SK-N-SH (cell line): ENCODE data around the gene ANKRD60. TPM values are rescaled to one million over a fixed set of nuclear protein-coding genes. Genes with fewer than 3 reads are reported as not detected.

ENCODE experiments used
- CTCF ChIA-PET: fragments of 300-600, 350-600 bp; formaldehyde crosslinking; extraction: SDS; loops from one replicate; lab custom pipeline; 2021; lab: Yijun Ruan, JAX
- POLR2A ChIA-PET: fragments of 350-600 bp; sonication (Branson Sonifier 250); formaldehyde crosslinking; extraction: SDS; loops from one replicate; lab custom pipeline; 2020; ENCODE audit warnings: antibody characterized with exemption, inconsistent platforms; lab: Yijun Ruan, JAX
- DNase-seq: peaks from one replicate; pipeline ENCODE4 v3.0.0; 2012
- H2AFZ ChIP-seq: fragments of 200-600 bp; sonication (generic); 2 replicates; pipeline ENCODE4 v1.8.1; 2016; ENCODE audit warnings: antibody characterized with exemption, mild to moderate bottlenecking, low read depth
- H3F3A ChIP-seq: fragments of 200-600 bp; sonication (generic); replicated peaks from 2 replicates; pipeline ENCODE3; 2016; ENCODE audit warnings: antibody characterized with exemption, mild to moderate bottlenecking; ENCODE audit not compliant: insufficient read depth
- H3K27ac ChIP-seq, 2 experiments: fragments of 200-500 bp in 1 of 2; fragments of 200-600 bp in 1 of 2; sonication (Bioruptor generic) in 1 of 2; sonication (generic), shearing (Covaris generic) in 1 of 2; 2 replicates each; pipeline versions ENCODE4 v1.5.1 to v1.6.1; 2014 to 2016; ENCODE audit warnings: low read depth in 2 of 2, inconsistent platforms in 1 of 2, low read length in 1 of 2, mild to moderate bottlenecking in 1 of 2, mixed read lengths in 1 of 2
- H3K27me3 ChIP-seq: fragments of 200-600 bp; sonication (generic), shearing (Covaris generic); 2 replicates; pipeline ENCODE4 v1.6.1; 2016; ENCODE audit warnings: mixed run types; ENCODE audit not compliant: insufficient read depth
- H3K36me3 ChIP-seq, 2 experiments: fragments of 200-500 bp in 1 of 2; fragments of 200-600 bp in 1 of 2; sonication (Bioruptor generic) in 1 of 2; sonication (generic) in 1 of 2; replicated peaks in 1 of 2; 2 replicates each; pipeline versions ENCODE3 to v1.5.1; 2014 to 2016; ENCODE audit warnings: low read length in 1 of 2, mild to moderate bottlenecking in 1 of 2; ENCODE audit not compliant: insufficient read depth in 2 of 2, control insufficient read depth in 1 of 2
- H3K4me1 ChIP-seq, 2 experiments: fragments of 200-500 bp in 1 of 2; fragments of 200-600 bp in 1 of 2; sonication (Bioruptor generic) in 1 of 2; sonication (generic), shearing (Covaris generic) in 1 of 2; 2 replicates each; pipeline versions ENCODE4 v1.5.1 to v1.6.1; 2014 to 2016; ENCODE audit warnings: low read depth in 1 of 2, low read length in 1 of 2, mixed run types in 1 of 2; ENCODE audit not compliant: insufficient read depth in 2 of 2, control insufficient read depth in 1 of 2
- H3K4me2 ChIP-seq: fragments of 200-600 bp; sonication (generic), shearing (Covaris generic); 2 replicates; pipeline ENCODE4 v1.6.1; 2017; ENCODE audit warnings: mixed run types
- H3K4me3 ChIP-seq, 2 experiments: fragments of 200-500 bp in 1 of 2; fragments of 200-600 bp in 1 of 2; sonication (Bioruptor generic) in 1 of 2; sonication (generic), shearing (Covaris generic) in 1 of 2; 2 replicates each; pipeline versions ENCODE4 v1.5.1 to v1.8.1; 2014 to 2016; ENCODE audit warnings: low read depth in 2 of 2, inconsistent platforms in 1 of 2, low read length in 1 of 2, mild to moderate bottlenecking in 1 of 2, mixed read lengths in 1 of 2, moderate library complexity in 1 of 2
- H3K79me2 ChIP-seq: fragments of 200-600 bp; sonication (generic); 2 replicates; pipeline ENCODE4 v1.8.1; 2017; ENCODE audit warnings: mild to moderate bottlenecking; ENCODE audit not compliant: insufficient read depth
- H3K9ac ChIP-seq: fragments of 200-600 bp; sonication (generic); 2 replicates; pipeline ENCODE4 v1.6.1; 2017; ENCODE audit warnings: mixed run types
- H3K9me2 ChIP-seq: fragments of 200-600 bp; sonication (generic); 2 replicates; pipeline ENCODE4 v1.6.1; 2017; ENCODE audit warnings: mixed run types
- H3K9me3 ChIP-seq: fragments of 200-600 bp; sonication (generic); 2 replicates; pipeline ENCODE4 v1.6.1; 2017; ENCODE audit warnings: mixed run types, mild to moderate bottlenecking, moderate library complexity
- H4K20me1 ChIP-seq: fragments of 200-600 bp; sonication (generic); 2 replicates; pipeline ENCODE4 v1.6.1; 2017; ENCODE audit warnings: mild to moderate bottlenecking, mixed run types; ENCODE audit not compliant: insufficient read depth
- CHD2 ChIP-seq: fragments of 150-350 bp; IDR thresholded peaks from 2 replicates; pipeline ENCODE4 v1.6.1; 2018; ENCODE audit warnings: low read length; ENCODE audit not compliant: partially characterized antibody
- CTCF ChIP-seq: fragments of 200-600 bp; sonication (generic); IDR thresholded peaks from 2 replicates; pipeline ENCODE4 v1.6.1; 2017; ENCODE audit warnings: antibody characterized with exemption, mild to moderate bottlenecking, moderate library complexity
- EP300 ChIP-seq, 2 experiments: IDR thresholded peaks; 2 replicates each; pipeline versions ENCODE4 v1.4.0 to v1.6.1; 2012; ENCODE audit warnings: borderline replicate concordance in 1 of 2, low read depth in 1 of 2, low read length in 1 of 2
- EZH2phosphoT487 ChIP-seq: fragments of 200-600 bp; sonication (generic); IDR thresholded peaks from 2 replicates; pipeline ENCODE4 v1.6.1; 2017; ENCODE audit warnings: low read depth, mixed run types, mild to moderate bottlenecking, antibody characterized with exemption, moderate library complexity, borderline replicate concordance
- FOXJ3 ChIP-seq: sonication (generic); formaldehyde crosslinking; IDR thresholded peaks from 2 replicates; pipeline ENCODE4 v1.5.1; 2020; ENCODE audit warnings: mild to moderate bottlenecking, missing genetic modification reagents
- FOXM1 ChIP-seq: IDR thresholded peaks from 2 replicates; pipeline ENCODE4 v1.4.0; 2012; ENCODE audit warnings: low read depth, mild to moderate bottlenecking
- GATA2 ChIP-seq: sonication (generic); formaldehyde crosslinking; IDR thresholded peaks from 2 replicates; pipeline ENCODE4 v1.5.0; 2020; ENCODE audit warnings: mild to moderate bottlenecking, missing genetic modification reagents
- MAX ChIP-seq: IDR thresholded peaks from 2 replicates; pipeline ENCODE4 v1.4.0; 2012; ENCODE audit warnings: low read depth
- POLR2AphosphoS5 ChIP-seq: IDR thresholded peaks from 2 replicates; pipeline ENCODE4 v1.6.1; 2012; ENCODE audit warnings: low read depth, low read length
- REST ChIP-seq: IDR thresholded peaks from 2 replicates; pipeline ENCODE4 v1.6.1; 2012; ENCODE audit warnings: mild to moderate bottlenecking, low read depth, low read length, moderate library complexity
- SMC3 ChIP-seq: IDR thresholded peaks from 2 replicates; pipeline ENCODE4 v1.6.1; 2012; ENCODE audit warnings: low read depth, low read length, improper control_type of control experiment
- TCF12 ChIP-seq: IDR thresholded peaks from 2 replicates; pipeline ENCODE4 v1.4.0; 2012
- TEAD4 ChIP-seq: IDR thresholded peaks from 2 replicates; pipeline ENCODE4 v1.4.0; 2012; ENCODE audit warnings: mild to moderate bottlenecking, borderline replicate concordance; ENCODE audit not compliant: insufficient read depth
- USF2 ChIP-seq: fragments of 150-350 bp; IDR thresholded peaks from 2 replicates; pipeline ENCODE4 v1.6.1; 2017; ENCODE audit warnings: antibody characterized with exemption, low read length, low read depth, borderline replicate concordance
- polyA plus RNA-seq, 3 experiments: library from polyadenylated mRNA; depleted of rRNA; stranded (reverse); fragments of >200 nt; gene quantifications; 2 replicates each; pipeline ENCODE4 v1.2.3, GENCODE V29; 2012

The ANKRD60 gene
- polyA plus RNA-seq, 1 of the 3 experiments (the other 2 are of a cell fraction) = not detected

- Histone ChIP-seq H3K9me2 (no peaks in the 10 kb centered on the region), H3K4me3 (no peak overlapping the region), H3K27me3 (no peaks in the 10 kb centered on the region), H4K20me1 (no peaks in the 10 kb centered on the region), H3K4me2 (no peak overlapping the region), H2AFZ (no peak overlapping the region), H3K4me1 (peaks cover 2 to 12% of the 10 kb centered on the region in 2 experiments; a peak in 3 of 4 replicates), H3K9me3 (no peaks in the 10 kb centered on the region; the same call in 1 of the 2 replicates), H3K79me2 (peaks cover 78% of the 10 kb centered on the region), H3K9ac (no peak overlapping the region), H3K36me3 (peaks cover 4 to 57% of the 10 kb centered on the region in 2 experiments), H3K27ac (no peak overlapping the region), H3F3A (peaks cover 38% of the 10 kb centered on the region)
- ChIA-PET CTCF (interaction anchor here (0.6 to 1.3 kb wide), 4 partner anchors 18 to 193 kb away, joined by 3 read pairs; no protein-coding TSS in a partner anchor), POLR2A (no interaction called here)
- TF ChIP-seq POLR2AphosphoS5 (no peak), CTCF (no peak), TCF12 (no peak), TEAD4 (no peak), EZH2phosphoT487 (no peak), EP300 (IDR thresholded peaks at IDR 0.05; ENCODE audit: borderline replicate concordance in 1 of 2, low read depth in 1 of 2, low read length in 1 of 2) (no peak), MAX (no peak), SMC3 (no peak), GATA2 (CRISPR knock-in tag) (no peak), FOXJ3 (no peak), CHD2 (no peak), USF2 (no peak), REST (no peak), FOXM1 (no peak)
- DNase-seq = no peak
Observed at GRCh38 chr20:58254890-58255289, 26.4 kb upstream of the ANKRD60 start.
